ENCODE results near the gene SORD.

SORD gene

DNA sequence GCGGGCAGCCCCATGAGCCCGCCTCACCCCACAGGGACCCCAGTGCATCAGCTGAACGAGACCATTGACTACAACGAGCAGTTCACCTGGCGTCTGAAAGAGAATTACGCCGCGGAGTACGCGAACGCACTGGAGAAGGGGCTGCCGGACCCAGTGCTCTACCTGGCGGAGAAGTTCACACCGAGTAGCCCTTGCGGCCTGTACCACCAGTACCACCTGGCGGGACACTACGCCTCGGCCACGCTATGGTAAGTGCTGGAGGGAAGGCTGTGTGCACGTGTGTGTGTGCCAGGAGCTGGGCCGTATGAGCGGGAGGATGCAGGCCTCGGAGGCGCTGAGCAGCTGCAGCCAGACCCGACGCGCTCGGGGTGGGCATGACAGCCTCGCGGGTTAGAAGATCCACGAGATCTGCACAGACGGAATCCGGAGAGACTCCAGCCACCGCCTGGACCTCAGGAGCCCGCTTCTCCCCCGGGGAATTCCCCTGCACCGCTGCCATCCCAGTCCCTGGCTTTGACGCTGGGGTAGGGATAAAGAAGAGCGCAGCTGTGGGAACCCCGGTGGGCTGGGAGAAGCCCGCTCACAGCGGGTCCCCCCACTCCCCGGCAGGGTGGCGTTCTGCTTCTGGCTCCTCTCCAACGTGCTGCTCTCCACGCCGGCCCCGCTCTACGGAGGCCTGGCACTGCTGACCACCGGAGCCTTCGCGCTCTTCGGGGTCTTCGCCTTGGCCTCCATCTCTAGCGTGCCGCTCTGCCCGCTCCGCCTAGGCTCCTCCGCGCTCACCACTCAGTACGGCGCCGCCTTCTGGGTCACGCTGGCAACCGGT lies 93.7 kb downstream of the SORD start:
- DNase-seq (ENCODE audit: low spot score), result no peak

DNA sequence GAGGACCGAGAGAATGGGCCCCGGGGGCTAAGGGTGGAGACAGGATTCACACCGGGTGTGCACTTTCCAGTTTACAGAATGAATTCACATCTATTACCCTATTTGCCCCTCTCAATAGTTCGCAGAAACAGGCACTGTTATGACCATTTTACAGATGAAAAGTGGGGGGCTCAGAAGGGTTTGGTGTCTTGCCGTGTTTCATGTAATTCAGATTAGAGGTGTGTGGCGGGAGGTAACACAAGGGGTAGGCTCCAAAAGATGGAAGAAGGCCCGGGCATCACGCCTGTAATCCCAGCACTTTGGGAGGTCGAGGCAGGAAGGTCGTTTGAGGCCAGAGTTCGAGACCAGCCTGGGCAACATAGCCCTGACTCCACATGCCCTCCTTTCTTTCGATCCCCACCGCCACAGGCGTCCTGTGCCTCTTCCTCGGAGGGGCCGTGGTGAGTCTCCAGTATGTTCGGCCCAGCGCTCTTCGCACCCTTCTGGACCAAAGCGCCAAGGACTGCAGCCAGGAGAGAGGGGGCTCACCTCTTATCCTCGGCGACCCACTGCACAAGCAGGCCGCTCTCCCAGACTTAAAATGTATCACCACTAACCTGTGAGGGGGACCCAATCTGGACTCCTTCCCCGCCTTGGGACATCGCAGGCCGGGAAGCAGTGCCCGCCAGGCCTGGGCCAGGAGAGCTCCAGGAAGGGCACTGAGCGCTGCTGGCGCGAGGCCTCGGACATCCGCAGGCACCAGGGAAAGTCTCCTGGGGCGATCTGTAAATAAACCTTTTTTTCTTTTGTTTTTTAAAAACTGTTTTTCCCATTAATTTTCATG lies 94.5 kb downstream of the SORD start:
- DNase-seq (ENCODE audit: low spot score), result no peak

DNA sequence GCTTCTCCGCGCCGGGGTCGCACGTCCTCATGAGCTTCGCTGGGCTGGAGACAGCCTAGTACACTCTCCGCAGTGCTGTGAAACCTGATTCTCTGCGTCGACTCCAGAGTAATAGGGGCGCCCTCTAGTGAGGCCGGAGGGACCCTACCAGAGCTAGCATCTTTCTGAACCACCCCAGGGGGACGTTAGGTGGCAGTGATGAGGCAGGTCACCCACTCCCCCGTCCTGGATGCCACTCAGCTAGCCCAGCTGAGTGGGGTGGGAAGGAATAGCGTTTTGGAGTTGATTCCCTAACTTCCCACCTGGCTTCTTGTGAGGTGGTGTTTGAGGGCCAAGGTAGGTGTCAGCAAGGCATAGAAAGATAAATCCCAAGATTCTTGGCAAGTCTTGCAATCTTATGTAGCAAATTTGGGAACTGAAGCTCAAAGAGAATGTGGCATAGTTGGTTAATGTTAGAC lies 95.2 kb downstream of the SORD start:
- peak; percentile 83 for DNase-seq (ENCODE audit: low spot score)

DNA sequence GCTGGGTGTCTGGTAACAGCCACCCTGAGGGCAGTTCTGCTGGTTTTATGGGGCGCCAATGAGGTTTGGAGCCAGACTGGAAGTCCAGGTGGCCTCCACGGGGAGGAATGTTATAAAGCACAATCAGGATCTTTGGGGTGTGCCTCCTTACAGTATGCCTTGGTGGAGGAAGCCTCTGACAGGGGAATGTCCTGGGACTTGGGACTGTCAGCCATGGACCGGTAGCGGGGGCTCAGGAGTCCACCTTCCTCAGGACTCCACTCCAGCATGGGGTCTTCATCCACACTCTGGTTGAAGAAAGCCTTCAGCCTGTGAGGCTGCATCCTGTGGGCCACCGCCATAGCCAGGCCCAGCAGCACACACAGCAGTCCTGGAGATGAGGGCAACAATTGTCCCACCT lies 96.0 kb downstream of the SORD start:
- no peak for DNase-seq (ENCODE audit: low spot score)

DNA sequence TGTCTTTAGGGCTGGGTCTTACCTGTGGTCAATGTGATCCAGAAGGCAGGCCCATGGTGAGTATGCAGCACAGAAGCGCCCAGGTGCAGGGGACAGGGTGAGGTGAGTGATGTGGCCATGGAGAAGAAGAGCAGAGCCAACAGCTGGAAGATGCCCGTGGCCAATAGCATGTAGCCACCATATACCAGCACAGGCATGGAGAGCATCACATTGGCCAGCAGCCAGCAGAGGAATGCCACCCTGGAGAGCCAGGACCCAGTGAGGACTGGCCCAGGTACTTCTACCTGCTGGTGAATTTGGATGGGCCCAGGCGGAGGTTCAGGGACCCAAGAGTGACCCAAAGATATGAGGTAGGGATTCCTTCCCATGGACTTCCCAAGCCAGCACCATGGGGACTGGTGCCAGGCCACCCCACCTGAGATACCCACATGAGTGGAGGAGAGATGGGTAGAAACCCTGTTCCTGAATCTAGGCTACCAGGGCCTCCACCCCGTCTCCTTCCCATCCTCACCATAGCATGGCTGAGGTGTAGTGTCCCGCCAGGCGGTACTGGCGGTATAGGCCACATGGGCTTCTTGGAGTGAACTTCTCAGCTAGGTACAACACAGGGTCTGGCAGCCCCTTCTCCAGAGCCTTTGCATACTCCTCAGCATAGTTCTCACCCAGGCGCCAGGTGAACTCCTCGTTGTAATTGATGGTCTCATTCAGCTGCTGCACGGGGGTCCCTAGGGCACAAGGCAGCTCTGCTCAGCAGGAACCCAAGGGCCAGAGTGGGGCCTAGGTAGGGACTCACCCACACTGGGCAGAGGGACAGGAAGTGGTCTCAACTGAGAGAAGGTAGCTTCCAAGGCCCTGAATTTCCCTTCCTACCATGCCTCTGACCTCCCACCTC lies 97.3 kb downstream of the SORD start:
- DNase-seq (ENCODE audit: low spot score), result no peak

- no peak for DNase-seq (ENCODE audit: low spot score)
Measured at GRCh38 chr15:45121020-45121419, 98.0 kb downstream of the SORD start.

DNA sequence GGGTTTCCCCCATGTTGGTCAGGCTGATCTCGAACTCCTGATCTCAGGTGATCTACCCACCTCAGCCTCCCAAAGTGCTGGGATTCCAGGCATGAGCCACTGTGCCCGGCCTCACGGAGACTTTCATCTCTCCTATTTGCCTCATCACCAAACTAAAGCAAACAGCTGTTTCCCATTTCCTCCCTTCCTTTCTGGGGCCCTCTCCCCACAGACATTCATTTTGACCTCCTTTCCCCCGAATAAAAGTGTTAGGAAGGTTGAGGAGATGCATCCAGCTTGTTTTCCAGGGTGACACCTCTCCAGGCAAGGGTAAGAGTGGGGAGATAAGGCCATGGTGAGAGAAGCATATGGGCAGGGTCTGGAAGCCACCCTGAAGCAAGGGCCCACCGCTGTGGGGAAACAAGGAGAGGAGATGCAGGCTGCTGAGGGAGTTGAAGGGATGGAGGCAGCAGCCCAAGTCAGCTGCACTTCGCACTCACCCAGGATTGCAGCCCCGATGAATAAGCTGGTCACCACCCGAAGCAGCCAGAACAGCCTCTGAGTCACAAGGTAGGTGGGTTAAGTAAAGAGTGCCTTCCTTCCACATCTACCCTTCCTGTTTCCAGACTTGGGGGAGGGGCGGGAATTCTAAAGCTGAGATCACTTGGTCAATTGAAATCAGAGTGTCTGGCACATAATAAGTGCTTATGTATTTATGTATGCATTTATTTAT lies 98.9 kb downstream of the SORD start:
- no peak for DNase-seq (ENCODE audit: low spot score)

DNA sequence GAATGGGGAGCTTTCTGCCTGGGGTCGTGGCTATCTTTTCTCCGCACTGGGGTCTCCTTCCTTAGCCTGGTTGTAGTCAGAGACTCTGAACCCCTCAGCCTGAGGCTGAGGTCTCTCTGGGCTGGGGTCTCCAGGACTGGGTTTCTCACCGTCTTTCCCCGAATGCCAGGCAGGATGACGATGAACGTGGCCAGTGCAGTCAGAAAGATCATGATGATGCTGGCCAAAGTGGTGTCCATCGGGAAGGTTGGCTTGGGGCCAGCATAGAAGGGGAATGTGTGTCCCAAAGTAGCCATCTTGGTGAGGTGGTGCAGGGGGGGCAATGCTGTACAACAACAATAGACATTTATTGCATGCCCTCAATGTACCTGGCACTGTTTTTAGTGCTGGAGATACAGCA lies 99.7 kb downstream of the SORD start:
- no peak for DNase-seq (ENCODE audit: low spot score)

GRCh38 chr15:45123397-45123796 lies 100.4 kb downstream of the SORD start:
- DNase-seq (ENCODE audit: low spot score), result no peak

DNA sequence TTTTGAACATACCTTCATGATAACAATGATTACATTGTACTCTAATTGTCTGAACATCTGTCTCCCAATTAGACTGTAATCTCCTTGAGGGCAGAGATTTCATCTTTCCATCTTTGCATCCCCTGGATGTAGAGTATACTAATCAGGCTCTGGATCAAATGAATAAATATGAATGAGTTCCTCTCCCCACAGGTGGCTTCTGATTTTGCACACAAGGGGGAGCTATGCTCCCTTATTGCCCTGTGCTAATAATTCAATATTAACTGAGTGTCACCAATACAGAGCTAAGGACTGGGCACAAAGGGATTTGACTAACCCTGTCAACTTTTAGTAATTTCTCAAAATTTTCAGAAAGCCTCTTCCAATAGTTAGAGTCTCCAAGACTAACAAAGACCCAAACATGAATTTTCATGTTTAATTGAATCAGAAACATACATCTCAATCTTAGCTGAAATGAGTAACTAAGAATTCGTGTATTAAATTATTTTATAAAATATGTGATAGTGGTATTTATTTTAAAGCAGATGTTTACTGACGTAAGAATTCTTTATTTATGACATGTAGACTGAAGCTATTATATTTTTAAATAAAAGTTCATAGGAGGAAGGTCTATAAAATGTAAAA lies 103.7 kb downstream of the SORD start:
- DNase-seq (ENCODE audit: low spot score), result peak; percentile 56

All from CD4-positive, alpha-beta T cell treated with Interleukin-15 for 4 hours (primary cell).